Skin epidermis (tissue), 12 donors: Measurements from ENCODE around the gene FAM13A.
A peak's percentile ranks its signal among the peaks of the same experiment; 100 is the strongest.

Source experiments
- H3K27ac ChIP-seq, 21 experiments: fragments of 200-600 bp; sonication (generic) in 11 of 21; one replicate each; pipeline ENCODE4 v1.5.0; 2020; ENCODE audit warnings: mild to moderate bottlenecking in 3 of 21, inconsistent platforms in 2 of 21, moderate library complexity in 2 of 21
- H3K4me3 ChIP-seq, 7 experiments: fragments of 200-600 bp; sonication (generic) in 2 of 7; one replicate each; pipeline ENCODE4 v1.5.0; 2020; ENCODE audit warnings: inconsistent platforms in 2 of 7, mild to moderate bottlenecking in 2 of 7, moderate library complexity in 1 of 7

Gene FAM13A

GRCh38 chr4:88823058-88823919, 233.7 kb downstream of the FAM13A start:
- H3K27ac ChIP-seq: peak overlapping the region in 20 of 21 experiments; percentile 20 to 92 (median 80)
- H3K4me3 ChIP-seq: peak overlapping the region; percentile 23 to 53 (median 35)

- H3K27ac ChIP-seq: peak overlapping the region in 17 of 21 experiments; percentile 61 to 92 (median 81)
- peak overlapping the region; percentile 23 to 53 (median 35) for H3K4me3 ChIP-seq
Observed at GRCh38 chr4:88822034-88822789, 234.8 kb downstream of the FAM13A start.

- peak overlapping the region in 4 of 21 experiments; percentile 2 to 84 (median 20) for H3K27ac ChIP-seq
Observed at GRCh38 chr4:88821522-88821921, 235.5 kb downstream of the FAM13A start.

GRCh38 chr4:88820698-88821415, 236.1 kb downstream of the FAM13A start:
- Histone ChIP-seq H3K4me3 (peak overlapping the region in 1 of 7 experiments; percentile 53), H3K27ac (peak overlapping the region in 6 of 21 experiments; percentile 2 to 47 (median 27))

More at GRCh38 chr4:88821522-88821921, 235.5 kb downstream of the FAM13A start:
- peak overlapping the region in 1 of 7 experiments; percentile 53 for H3K4me3 ChIP-seq

GRCh38 chr4:88819818-88820697, 236.9 kb downstream of the FAM13A start:
- H3K27ac ChIP-seq: peak overlapping the region in 5 of 21 experiments; percentile 2 to 47 (median 27)

DNA sequence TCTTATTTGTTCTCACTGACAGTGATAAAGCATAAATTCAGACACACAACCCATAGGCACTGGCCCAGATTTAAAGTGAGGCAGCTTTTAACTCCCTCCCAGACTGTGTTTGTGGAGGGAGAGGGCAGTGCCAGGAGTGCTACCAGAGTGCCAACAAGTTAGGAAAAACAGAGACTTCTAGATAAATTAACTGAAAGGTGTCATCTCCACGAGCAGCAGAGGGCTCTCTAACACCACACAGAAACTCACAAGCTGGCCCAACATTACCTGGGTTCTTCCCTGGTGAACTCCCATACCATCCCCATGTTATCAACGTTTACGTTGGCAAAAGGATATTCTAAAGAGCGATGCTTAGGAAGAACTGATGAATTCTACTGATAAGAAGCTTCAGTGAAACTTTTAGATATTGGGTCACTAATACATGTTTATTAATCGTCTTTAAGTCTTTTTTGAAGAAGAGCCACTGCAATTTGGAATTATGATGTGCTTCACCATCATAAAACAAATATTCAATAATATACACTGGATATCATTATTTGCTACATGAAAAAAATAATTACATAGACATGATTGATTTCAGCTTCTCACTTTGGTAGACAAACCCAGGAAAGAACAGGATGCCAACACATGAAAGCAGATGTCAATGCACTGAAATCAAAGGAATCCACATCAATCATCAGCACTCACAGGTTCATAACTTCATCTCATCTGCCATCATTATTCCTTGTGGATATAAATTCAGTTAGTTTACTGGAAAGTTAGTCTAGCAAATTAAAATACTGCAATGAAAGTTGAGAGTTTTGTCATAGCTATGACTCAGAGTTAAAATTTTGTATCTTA, 238.1 kb downstream of the FAM13A start:
- H3K4me3 ChIP-seq: no peak overlapping the region
- H3K27ac ChIP-seq: peak overlapping the region in 1 of 21 experiments; percentile 9

More at GRCh38 chr4:88819818-88820697, 236.9 kb downstream of the FAM13A start:
- peak overlapping the region in 1 of 7 experiments; percentile 53 for H3K4me3 ChIP-seq

GRCh38 chr4:88817740-88818139, 239.2 kb downstream of the FAM13A start:
- H3K27ac ChIP-seq: no peak overlapping the region
- no peak overlapping the region for H3K4me3 ChIP-seq

GRCh38 chr4:88816360-88816759, 240.6 kb downstream of the FAM13A start:
- Histone ChIP-seq H3K4me3 (no peak overlapping the region), H3K27ac (no peak overlapping the region)

DNA sequence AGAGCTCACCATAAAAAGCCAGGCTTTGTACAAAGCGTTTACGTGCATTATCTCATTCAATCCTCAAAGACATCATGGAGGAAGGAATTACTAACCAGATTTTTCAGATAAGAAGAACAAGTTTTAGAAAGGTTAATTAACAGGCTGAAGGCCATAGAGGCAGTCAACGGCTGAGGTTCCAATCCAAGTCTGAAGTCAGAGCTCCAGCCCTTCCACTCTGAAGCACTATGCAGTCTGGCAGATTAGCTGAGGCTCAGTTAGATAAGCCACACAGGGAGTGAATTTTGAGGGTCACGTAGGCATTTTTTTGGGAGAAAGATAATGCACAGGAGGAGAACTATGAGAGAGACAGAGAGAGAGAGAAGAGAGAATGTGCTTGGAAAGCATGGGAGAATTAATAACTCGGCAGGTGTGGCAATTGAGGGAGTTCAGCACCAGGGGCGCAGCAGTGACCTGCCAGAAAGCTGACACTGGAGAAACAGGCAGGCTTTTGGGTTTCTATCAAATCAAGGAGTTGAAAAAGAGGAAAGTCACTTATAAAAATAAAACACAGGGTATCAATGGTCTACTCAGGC, 242.9 kb downstream of the FAM13A start:
- Histone ChIP-seq H3K27ac (no peak overlapping the region), H3K4me3 (no peak overlapping the region)

- H3K27ac ChIP-seq: no peak overlapping the region
- H3K4me3 ChIP-seq: no peak overlapping the region
Observed at GRCh38 chr4:88813013-88813412, 244.0 kb downstream of the FAM13A start.

DNA sequence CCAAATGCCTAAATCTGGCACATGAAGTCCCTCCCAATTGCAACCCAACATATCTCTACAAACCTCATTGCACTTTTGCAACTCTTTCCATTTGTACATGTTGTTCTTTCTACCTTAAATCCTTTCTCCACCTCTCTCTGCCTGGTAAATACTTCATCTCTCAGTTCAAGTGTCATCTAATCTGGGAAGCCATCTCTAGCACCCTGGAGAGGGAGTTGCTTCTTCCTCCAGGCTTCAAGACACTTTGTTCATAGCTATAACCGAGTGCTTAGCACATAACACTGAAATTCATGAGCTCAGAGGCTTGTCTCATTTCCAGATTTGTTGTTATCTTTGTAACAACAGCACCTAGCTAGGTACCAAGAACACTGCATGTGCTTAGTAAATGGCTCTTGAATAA, 244.6 kb downstream of the FAM13A start:
- no peak overlapping the region for H3K27ac ChIP-seq

GRCh38 chr4:88811904-88812303, 245.1 kb downstream of the FAM13A start:
- no peak overlapping the region for H3K27ac ChIP-seq

More for the DNA sequence above, 244.6 kb downstream of the FAM13A start:
- no peak overlapping the region for H3K4me3 ChIP-seq

DNA sequence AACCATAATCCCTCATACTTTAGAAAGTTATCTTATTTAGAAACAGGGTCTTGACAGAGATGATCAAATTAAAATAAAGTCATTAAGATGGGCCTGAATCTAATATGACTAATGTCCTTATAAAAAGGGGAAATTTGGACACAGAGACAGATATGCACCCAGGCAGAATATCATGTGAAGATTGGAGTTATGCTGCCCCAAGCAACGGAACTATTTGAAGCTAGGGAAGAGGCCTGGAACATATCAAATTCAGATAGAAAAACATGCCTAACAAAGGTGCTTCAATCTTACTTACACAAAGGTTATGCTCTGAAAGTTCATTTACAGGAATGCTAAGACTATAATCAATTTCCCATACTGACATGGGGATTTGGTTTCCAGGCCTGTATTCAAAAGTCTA, 246.7 kb downstream of the FAM13A start:
- peak overlapping the region in 1 of 21 experiments; percentile 3 for H3K27ac ChIP-seq
- no peak overlapping the region for H3K4me3 ChIP-seq

More at GRCh38 chr4:88811904-88812303, 245.1 kb downstream of the FAM13A start:
- H3K4me3 ChIP-seq: no peak overlapping the region

DNA sequence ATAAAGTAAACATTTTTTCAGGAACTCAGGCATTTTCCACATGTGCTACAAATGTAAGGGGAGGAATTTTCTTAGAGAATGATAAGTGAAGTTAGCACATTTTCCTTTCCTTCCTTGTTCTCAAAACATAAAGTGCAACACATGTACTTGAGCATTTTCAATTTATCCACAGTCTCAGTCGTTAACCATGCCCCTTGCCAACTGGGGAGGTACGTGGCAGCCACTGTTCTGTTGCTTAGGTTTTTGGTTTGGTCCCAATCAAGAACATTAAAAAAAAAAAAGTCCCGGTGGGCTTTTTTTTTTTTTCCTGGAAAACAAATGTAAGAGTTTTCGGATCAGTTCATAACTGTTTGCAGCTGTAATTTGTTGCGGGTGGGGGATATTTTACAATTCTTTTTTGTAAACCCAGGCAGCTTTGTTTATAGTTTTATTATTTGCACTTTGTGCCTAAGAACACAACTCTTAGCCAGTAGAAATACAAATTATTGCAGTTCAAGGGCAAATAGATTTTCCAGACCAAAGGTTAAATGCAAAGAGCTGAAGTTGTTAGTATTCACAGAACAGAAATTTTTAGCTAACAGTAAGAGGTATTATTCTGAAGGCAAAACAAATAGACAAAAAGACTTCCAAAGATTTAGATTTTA, 247.3 kb downstream of the FAM13A start:
- Histone ChIP-seq H3K4me3 (no peak overlapping the region), H3K27ac (peak overlapping the region in 2 of 21 experiments; percentile 3 to 11)

DNA sequence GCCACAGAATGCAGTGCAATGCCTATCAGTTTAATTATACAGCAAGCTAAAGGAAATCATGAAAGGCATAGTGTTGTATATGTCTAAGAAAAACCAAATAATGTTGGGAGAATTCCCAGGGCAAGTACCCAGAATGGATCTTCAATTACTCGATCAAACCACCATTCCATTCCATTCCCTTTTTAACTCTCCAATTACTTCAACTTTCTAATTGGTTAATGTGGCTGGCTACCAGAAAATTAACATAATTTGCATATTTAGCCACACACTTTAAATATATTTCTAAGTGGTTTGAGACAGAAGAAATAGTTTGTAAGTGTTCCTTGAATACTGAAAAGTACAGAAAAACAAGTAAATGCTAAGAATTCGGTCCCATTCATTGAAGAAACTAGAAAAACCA, 247.9 kb downstream of the FAM13A start:
- Histone ChIP-seq H3K27ac (peak overlapping the region in 1 of 21 experiments; percentile 11), H3K4me3 (no peak overlapping the region)

DNA sequence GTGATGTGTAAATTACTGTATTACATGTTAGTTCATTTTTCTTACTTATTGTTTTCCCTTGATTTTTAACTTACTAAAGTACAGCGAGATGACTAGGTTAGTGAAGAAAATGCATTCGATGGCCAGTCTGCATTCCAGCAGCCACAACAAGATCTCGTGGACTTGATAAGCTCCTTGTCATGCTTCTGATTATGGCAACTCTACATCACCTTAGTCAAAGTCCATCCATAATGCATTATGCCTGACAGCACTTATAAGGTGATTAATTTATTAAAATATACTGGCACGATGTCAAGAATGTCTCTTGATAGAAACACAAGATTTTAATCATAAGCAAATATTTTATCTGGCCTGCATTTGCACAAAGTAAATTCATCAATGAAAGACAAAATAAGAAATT, 249.5 kb downstream of the FAM13A start:
- H3K4me3 ChIP-seq: no peak overlapping the region
- no peak overlapping the region for H3K27ac ChIP-seq

GRCh38 chr4:88804234-88804633, 252.8 kb downstream of the FAM13A start:
- peak overlapping the region in 5 of 21 experiments; percentile 11 to 66 (median 31) for H3K27ac ChIP-seq
- no peak overlapping the region for H3K4me3 ChIP-seq
